WTC11 (cell line): ENCODE results near the gene PDCD5. TPM values are rescaled to one million over a fixed set of nuclear protein-coding genes. Genes with fewer than 3 reads are reported as not detected.

ENCODE experiments used
- ATAC-seq: fragments of 200-7000 bp; cut with Tn5 transposase; 2 replicates; pipeline ENCODE4 v1.10.0; 2021; ENCODE audit warnings: mild to moderate bottlenecking, moderate library complexity
- CTCF ChIA-PET: fragments of 300-600 bp; sonication (Branson Sonifier 250); formaldehyde crosslinking; loops from one replicate; lab custom pipeline; 2021; ENCODE audit warnings: antibody characterized with exemption; lab: Charles Lee
- POLR2A ChIA-PET: fragments of 350-600 bp; sonication (Branson Sonifier 250); formaldehyde crosslinking; loops from one replicate; lab custom pipeline; 2021; ENCODE audit warnings: antibody characterized with exemption; lab: Charles Lee
- DNase-seq: peaks from one replicate; pipeline ENCODE4 v3.0.0; 2021; ENCODE audit warnings: low spot score
- H3K27ac Mint-ChIP-seq: 2 replicates; pipeline ENCODE4 v1.8.0; 2021; ENCODE audit warnings: mixed read lengths
- H3K27me3 Mint-ChIP-seq: 2 replicates; pipeline ENCODE4 v1.8.0; 2021; ENCODE audit warnings: low read depth, mild to moderate bottlenecking, moderate library complexity, mixed read lengths
- H3K36me3 Mint-ChIP-seq: 2 replicates; pipeline ENCODE4 v1.8.0; 2021; ENCODE audit warnings: mixed read lengths
- H3K4me1 Mint-ChIP-seq: 2 replicates; pipeline ENCODE4 v1.8.0; 2022; ENCODE audit warnings: mixed read lengths
- H3K4me3 Mint-ChIP-seq: 2 replicates; pipeline ENCODE4 v1.8.0; 2021; ENCODE audit warnings: mild to moderate bottlenecking, moderate library complexity, mixed read lengths
- H3K9me3 Mint-ChIP-seq: 2 replicates; pipeline ENCODE4 v1.8.0; 2021; ENCODE audit warnings: mixed read lengths
- ELF4 ChIP-seq: sonication (generic); formaldehyde crosslinking; IDR thresholded peaks from 2 replicates; pipeline ENCODE4 v1.8.1; 2022; ENCODE audit warnings: low read depth, mild to moderate bottlenecking, moderate library complexity, missing genetic modification reagents
- ESRRA ChIP-seq: sonication (generic); formaldehyde crosslinking; IDR thresholded peaks from 2 replicates; pipeline ENCODE4 v1.8.1; 2022; ENCODE audit warnings: mild to moderate bottlenecking, missing genetic modification reagents, borderline replicate concordance
- FOXP1 ChIP-seq: sonication (generic); formaldehyde crosslinking; IDR thresholded peaks from 2 replicates; pipeline ENCODE4 v1.8.0; 2022; ENCODE audit warnings: missing genetic modification reagents, mild to moderate bottlenecking, moderate library complexity, borderline replicate concordance
- HMGA2 ChIP-seq: fragments of 250-450 bp; sonication (Bioruptor Pico); IDR thresholded peaks from 2 replicates; pipeline ENCODE4 v1.4.0; 2021; ENCODE audit warnings: mild to moderate bottlenecking, moderate library complexity
- NFYB ChIP-seq: sonication (generic); formaldehyde crosslinking; conservative IDR thresholded peaks from 2 replicates; pipeline ENCODE4 v1.8.0; 2022; ENCODE audit warnings: low read depth, missing genetic modification reagents
- RELA ChIP-seq: sonication (generic); formaldehyde crosslinking; IDR thresholded peaks from 2 replicates; pipeline ENCODE4 v1.8.1; 2022; ENCODE audit warnings: missing genetic modification reagents, mild to moderate bottlenecking, borderline replicate concordance
- SP1 ChIP-seq: sonication (generic); formaldehyde crosslinking; conservative IDR thresholded peaks from 2 replicates; pipeline ENCODE4 v1.8.1; 2022; ENCODE audit warnings: missing genetic modification reagents
- ZNF138 ChIP-seq: sonication (generic); formaldehyde crosslinking; conservative IDR thresholded peaks from 2 replicates; pipeline ENCODE4 v1.8.1; 2022; ENCODE audit warnings: mild to moderate bottlenecking, moderate library complexity, missing genetic modification reagents
- ZNF396 ChIP-seq: fragments of 250-450 bp; sonication (Bioruptor Pico); IDR thresholded peaks from 2 replicates; pipeline ENCODE4 v1.8.0; 2021; ENCODE audit warnings: mild to moderate bottlenecking, moderate library complexity, borderline replicate concordance
- total RNA-seq: library from RNA; stranded (reverse); gene quantifications from 3 replicates; pipeline ENCODE4 v1.2.3, GENCODE V29; 2021
- TF ChIP-seq, protein P1 (sequence below): sonication (generic); formaldehyde crosslinking; conservative IDR thresholded peaks from 2 replicates; pipeline ENCODE4 v1.8.1; 2023; ENCODE audit warnings: mild to moderate bottlenecking, low read depth, missing genetic modification reagents, moderate library complexity
- TF ChIP-seq, protein P2 (sequence below): sonication (generic); formaldehyde crosslinking; IDR thresholded peaks from 2 replicates; pipeline ENCODE4 v1.8.0; 2022; ENCODE audit warnings: mild to moderate bottlenecking, missing genetic modification reagents
- TF ChIP-seq, protein P3 (sequence below): sonication (generic); formaldehyde crosslinking; IDR thresholded peaks from 2 replicates; pipeline ENCODE4 v1.8.1; 2023; ENCODE audit warnings: mild to moderate bottlenecking, moderate library complexity, missing genetic modification reagents
- TF ChIP-seq, protein P4 (sequence below): sonication (generic); formaldehyde crosslinking; IDR thresholded peaks from 2 replicates; pipeline ENCODE4 v1.8.1; 2022; ENCODE audit warnings: low read depth, mild to moderate bottlenecking, moderate library complexity, missing genetic modification reagents, borderline replicate concordance
- TF ChIP-seq, protein P5 (sequence below): sonication (generic); formaldehyde crosslinking; IDR thresholded peaks from 2 replicates; pipeline ENCODE4 v1.8.0; 2023; ENCODE audit warnings: missing genetic modification reagents, mild to moderate bottlenecking, borderline replicate concordance

The PDCD5 gene
- total RNA-seq, 1 experiment from 2014 or later, result 89.5 TPM

DNA sequence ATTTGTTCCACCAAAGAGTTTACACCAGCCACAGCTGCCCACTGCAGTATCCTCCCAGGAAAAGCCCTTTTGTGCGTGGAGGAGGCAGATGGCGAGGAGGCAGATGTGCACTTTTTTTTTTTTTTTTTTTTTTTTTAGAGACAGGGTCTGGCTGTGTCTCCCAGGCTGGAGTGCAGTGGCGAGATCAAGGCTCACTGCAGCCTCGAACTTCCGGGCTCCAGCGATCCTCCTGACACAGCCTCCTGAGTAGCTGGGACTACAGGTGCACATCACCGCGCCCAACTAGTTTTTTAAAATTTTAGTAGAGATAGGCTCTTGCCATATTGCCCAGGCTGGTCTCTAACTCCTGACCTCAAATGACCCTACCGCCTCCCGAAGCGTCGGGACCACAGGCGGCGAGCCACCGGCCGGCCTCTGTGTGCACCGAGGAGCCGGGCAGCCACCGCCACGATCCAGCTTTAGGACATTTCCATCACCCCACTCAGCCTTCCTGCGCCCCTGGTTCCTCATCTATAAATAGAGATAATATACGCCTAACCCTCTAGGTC, 563 bp upstream of the PDCD5 start:
- H3K36me3 Mint-ChIP-seq, result peaks cover 15% of the 10 kb centered on the region
- ChIA-PET POLR2A (interaction anchor here (0.7 to 1.7 kb wide), 3 partner anchors 13 to 1516 kb away, joined by 3 to 7 read pairs (median 6); partner anchors contain the start of gene DPY19L3), CTCF (interaction anchor here (1.0 to 1.1 kb wide), 2 partner anchors 10 to 19 kb away, joined by 3 to 5 read pairs; no protein-coding TSS in a partner anchor)
- peaks cover 6% of the 10 kb centered on the region; the same call in 1 of the 2 replicates for H3K9me3 Mint-ChIP-seq
- H3K4me3 Mint-ChIP-seq, result peak overlapping the region; percentile 77
- DNase-seq (peak; percentile 22), ATAC-seq (peak; percentile 10)
- peaks cover 5% of the 10 kb centered on the region; the same call in 1 of the 2 replicates for H3K4me1 Mint-ChIP-seq
- H3K27me3 Mint-ChIP-seq, result peaks cover 32% of the 10 kb centered on the region
- TF ChIP-seq, protein P1, sequence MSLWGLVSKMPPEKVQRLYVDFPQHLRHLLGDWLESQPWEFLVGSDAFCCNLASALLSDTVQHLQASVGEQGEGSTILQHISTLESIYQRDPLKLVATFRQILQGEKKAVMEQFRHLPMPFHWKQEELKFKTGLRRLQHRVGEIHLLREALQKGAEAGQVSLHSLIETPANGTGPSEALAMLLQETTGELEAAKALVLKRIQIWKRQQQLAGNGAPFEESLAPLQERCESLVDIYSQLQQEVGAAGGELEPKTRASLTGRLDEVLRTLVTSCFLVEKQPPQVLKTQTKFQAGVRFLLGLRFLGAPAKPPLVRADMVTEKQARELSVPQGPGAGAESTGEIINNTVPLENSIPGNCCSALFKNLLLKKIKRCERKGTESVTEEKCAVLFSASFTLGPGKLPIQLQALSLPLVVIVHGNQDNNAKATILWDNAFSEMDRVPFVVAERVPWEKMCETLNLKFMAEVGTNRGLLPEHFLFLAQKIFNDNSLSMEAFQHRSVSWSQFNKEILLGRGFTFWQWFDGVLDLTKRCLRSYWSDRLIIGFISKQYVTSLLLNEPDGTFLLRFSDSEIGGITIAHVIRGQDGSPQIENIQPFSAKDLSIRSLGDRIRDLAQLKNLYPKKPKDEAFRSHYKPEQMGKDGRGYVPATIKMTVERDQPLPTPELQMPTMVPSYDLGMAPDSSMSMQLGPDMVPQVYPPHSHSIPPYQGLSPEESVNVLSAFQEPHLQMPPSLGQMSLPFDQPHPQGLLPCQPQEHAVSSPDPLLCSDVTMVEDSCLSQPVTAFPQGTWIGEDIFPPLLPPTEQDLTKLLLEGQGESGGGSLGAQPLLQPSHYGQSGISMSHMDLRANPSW (CRISPR knock-in tag), result no peak
- TF ChIP-seq RELA (CRISPR knock-in tag) (no peak), ESRRA (CRISPR knock-in tag) (no peak), SP1 (CRISPR knock-in tag) (no peak), FOXP1 (no peak), ELF4 (CRISPR knock-in tag) (no peak), HMGA2 (CRISPR knock-in tag) (no peak), ZNF138 (no peak), NFYB (no peak), ZNF396 (CRISPR knock-in tag) (no peak)
- TF ChIP-seq, protein P2, sequence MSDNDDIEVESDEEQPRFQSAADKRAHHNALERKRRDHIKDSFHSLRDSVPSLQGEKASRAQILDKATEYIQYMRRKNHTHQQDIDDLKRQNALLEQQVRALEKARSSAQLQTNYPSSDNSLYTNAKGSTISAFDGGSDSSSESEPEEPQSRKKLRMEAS (CRISPR knock-in tag), result no peak
- TF ChIP-seq, protein P3, sequence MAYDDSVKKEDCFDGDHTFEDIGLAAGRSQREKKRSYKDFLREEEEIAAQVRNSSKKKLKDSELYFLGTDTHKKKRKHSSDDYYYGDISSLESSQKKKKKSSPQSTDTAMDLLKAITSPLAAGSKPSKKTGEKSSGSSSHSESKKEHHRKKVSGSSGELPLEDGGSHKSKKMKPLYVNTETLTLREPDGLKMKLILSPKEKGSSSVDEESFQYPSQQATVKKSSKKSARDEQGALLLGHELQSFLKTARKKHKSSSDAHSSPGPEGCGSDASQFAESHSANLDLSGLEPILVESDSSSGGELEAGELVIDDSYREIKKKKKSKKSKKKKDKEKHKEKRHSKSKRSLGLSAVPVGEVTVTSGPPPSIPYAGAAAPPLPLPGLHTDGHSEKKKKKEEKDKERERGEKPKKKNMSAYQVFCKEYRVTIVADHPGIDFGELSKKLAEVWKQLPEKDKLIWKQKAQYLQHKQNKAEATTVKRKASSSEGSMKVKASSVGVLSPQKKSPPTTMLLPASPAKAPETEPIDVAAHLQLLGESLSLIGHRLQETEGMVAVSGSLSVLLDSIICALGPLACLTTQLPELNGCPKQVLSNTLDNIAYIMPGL (CRISPR knock-in tag), result no peak
- TF ChIP-seq, protein P4, sequence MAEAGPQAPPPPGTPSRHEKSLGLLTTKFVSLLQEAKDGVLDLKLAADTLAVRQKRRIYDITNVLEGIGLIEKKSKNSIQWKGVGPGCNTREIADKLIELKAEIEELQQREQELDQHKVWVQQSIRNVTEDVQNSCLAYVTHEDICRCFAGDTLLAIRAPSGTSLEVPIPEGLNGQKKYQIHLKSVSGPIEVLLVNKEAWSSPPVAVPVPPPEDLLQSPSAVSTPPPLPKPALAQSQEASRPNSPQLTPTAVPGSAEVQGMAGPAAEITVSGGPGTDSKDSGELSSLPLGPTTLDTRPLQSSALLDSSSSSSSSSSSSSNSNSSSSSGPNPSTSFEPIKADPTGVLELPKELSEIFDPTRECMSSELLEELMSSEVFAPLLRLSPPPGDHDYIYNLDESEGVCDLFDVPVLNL (CRISPR knock-in tag), result no peak
- TF ChIP-seq, protein P5, sequence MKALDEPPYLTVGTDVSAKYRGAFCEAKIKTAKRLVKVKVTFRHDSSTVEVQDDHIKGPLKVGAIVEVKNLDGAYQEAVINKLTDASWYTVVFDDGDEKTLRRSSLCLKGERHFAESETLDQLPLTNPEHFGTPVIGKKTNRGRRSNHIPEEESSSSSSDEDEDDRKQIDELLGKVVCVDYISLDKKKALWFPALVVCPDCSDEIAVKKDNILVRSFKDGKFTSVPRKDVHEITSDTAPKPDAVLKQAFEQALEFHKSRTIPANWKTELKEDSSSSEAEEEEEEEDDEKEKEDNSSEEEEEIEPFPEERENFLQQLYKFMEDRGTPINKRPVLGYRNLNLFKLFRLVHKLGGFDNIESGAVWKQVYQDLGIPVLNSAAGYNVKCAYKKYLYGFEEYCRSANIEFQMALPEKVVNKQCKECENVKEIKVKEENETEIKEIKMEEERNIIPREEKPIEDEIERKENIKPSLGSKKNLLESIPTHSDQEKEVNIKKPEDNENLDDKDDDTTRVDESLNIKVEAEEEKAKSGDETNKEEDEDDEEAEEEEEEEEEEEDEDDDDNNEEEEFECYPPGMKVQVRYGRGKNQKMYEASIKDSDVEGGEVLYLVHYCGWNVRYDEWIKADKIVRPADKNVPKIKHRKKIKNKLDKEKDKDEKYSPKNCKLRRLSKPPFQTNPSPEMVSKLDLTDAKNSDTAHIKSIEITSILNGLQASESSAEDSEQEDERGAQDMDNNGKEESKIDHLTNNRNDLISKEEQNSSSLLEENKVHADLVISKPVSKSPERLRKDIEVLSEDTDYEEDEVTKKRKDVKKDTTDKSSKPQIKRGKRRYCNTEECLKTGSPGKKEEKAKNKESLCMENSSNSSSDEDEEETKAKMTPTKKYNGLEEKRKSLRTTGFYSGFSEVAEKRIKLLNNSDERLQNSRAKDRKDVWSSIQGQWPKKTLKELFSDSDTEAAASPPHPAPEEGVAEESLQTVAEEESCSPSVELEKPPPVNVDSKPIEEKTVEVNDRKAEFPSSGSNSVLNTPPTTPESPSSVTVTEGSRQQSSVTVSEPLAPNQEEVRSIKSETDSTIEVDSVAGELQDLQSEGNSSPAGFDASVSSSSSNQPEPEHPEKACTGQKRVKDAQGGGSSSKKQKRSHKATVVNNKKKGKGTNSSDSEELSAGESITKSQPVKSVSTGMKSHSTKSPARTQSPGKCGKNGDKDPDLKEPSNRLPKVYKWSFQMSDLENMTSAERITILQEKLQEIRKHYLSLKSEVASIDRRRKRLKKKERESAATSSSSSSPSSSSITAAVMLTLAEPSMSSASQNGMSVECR, result no peak
- no peak overlapping the region for H3K27ac Mint-ChIP-seq
